Common myeloid progenitor, CD34-positive (primary cell): ENCODE data around the gene BHLHE41. TPM values are rescaled to one million over a fixed set of nuclear protein-coding genes. Genes with fewer than 3 reads are reported as not detected.

Experiments used
- CTCF ChIA-PET: fragments of 350-600 bp; sonication (Branson Sonifier 250); formaldehyde crosslinking; loops from one replicate; lab custom pipeline; 2021; ENCODE audit warnings: antibody characterized with exemption; lab: Charles Lee
- POLR2A ChIA-PET: fragments of 350-600 bp; sonication (Branson Sonifier 250); formaldehyde crosslinking; loops from one replicate; lab custom pipeline; 2021; ENCODE audit warnings: antibody characterized with exemption; lab: Charles Lee
- DNase-seq, 3 donors: peaks; one replicate each; pipeline versions ENCODE4 v3.0.0 to v3.0.0-alpha.2; 2013
- H3K27ac ChIP-seq, 2 experiments: 1 replicate in 1 of 2; 2 replicates in 1 of 2; pipeline ENCODE4 v1.7.0; 2013; ENCODE audit warnings: inconsistent platforms in 2 of 2, low read length in 2 of 2, mild to moderate bottlenecking in 2 of 2, low read depth in 1 of 2, moderate library complexity in 1 of 2; ENCODE audit not compliant: severe bottlenecking in 2 of 2, insufficient read depth in 1 of 2, poor library complexity in 1 of 2
- H3K27me3 ChIP-seq, 5 experiments: replicated peaks in 2 of 5; 1 replicate in 3 of 5; 2 replicates in 2 of 5; pipeline versions ENCODE4 v1.6.1 to v1.7.0; 2013; ENCODE audit warnings: low read length in 4 of 5, mild to moderate bottlenecking in 2 of 5, moderate library complexity in 2 of 5, inconsistent platforms in 1 of 5; ENCODE audit not compliant: insufficient read depth in 5 of 5, control insufficient read depth in 4 of 5
- H3K36me3 ChIP-seq, 4 experiments: 1 replicate in 2 of 4; 2 replicates in 2 of 4; pipeline versions ENCODE4 v1.6.1 to v1.7.0; 2013; ENCODE audit warnings: low read length in 3 of 4, control low read depth in 1 of 4, mild to moderate bottlenecking in 1 of 4; ENCODE audit not compliant: control insufficient read depth in 4 of 4, insufficient read depth in 4 of 4
- H3K4me1 ChIP-seq, 4 experiments: 1 replicate in 3 of 4; 2 replicates in 1 of 4; pipeline versions ENCODE4 v1.6.1 to v1.7.1; 2013; ENCODE audit warnings: low read length in 3 of 4, mild to moderate bottlenecking in 3 of 4, control low read depth in 1 of 4, inconsistent platforms in 1 of 4, moderate library complexity in 1 of 4; ENCODE audit not compliant: control insufficient read depth in 4 of 4, insufficient read depth in 4 of 4; ENCODE audit errors: control extremely low read depth in 1 of 4
- H3K4me3 ChIP-seq, 7 experiments: 1 replicate in 4 of 7; 2 replicates in 3 of 7; pipeline versions ENCODE4 v1.5.1 to v1.7.0; 2013; ENCODE audit warnings: mild to moderate bottlenecking in 7 of 7, low read length in 6 of 7, moderate library complexity in 6 of 7, inconsistent platforms in 2 of 7, low read depth in 2 of 7, control low read depth in 1 of 7; ENCODE audit not compliant: insufficient read depth in 4 of 7, control insufficient read depth in 1 of 7; ENCODE audit errors: extremely low read depth in 1 of 7
- H3K9me3 ChIP-seq, 5 experiments: 1 replicate in 4 of 5; 2 replicates in 1 of 5; pipeline versions ENCODE4 v1.6.1 to v1.7.1; 2013; ENCODE audit warnings: low read length in 4 of 5, mild to moderate bottlenecking in 2 of 5, inconsistent platforms in 1 of 5, low read depth in 1 of 5, moderate library complexity in 1 of 5; ENCODE audit not compliant: control insufficient read depth in 4 of 5, insufficient read depth in 2 of 5; ENCODE audit errors: control extremely low read depth in 1 of 5
- WGBS: methylation state at CpG from one replicate; pipeline ENCODE4 v1.1.5; 2013; ENCODE audit not compliant: insufficient coverage; 5-methylcytosine and 5-hydroxymethylcytosine counted together
- polyA plus RNA-seq: library from polyadenylated mRNA; unstranded; fragments of 120-200 nt; gene quantifications from one replicate; pipeline ENCODE4 v1.2.1, GENCODE V29; 2013

BHLHE41 gene
- 0.84 TPM for polyA plus RNA-seq

- H3K36me3 ChIP-seq, result no peaks in the 10 kb centered on the region
- CTCF ChIA-PET, result interaction anchor here (0.7 to 1.7 kb wide), 5 partner anchors 9 to 490 kb away, joined by 3 to 7 read pairs (median 4); no protein-coding TSS in a partner anchor
- no peaks in the 10 kb centered on the region for H3K9me3 ChIP-seq
- no peak within 1 kb of the TSS for H3K27ac ChIP-seq
- 0% methylated on average over 16 of the region's 54 CpGs for WGBS
- H3K27me3 ChIP-seq, result peaks cover 19 to 74% (median 27%) of the 10 kb centered on the region in 5 experiments
- POLR2A ChIA-PET, result no interaction called here
- H3K4me1 ChIP-seq, result peaks cover 8 to 45% (median 42%) of the 10 kb centered on the region in 4 experiments
- peak within 1 kb of the TSS; percentile 37 to 81 (median 73) for H3K4me3 ChIP-seq
- peak in 2 of 3 donors; percentile 70 to 78 for DNase-seq
Observed at GRCh38 chr12:26124446-26125399, at the start of gene BHLHE41. TSS of gene BHLHE41 (minus strand) at chr12:26125037. CDS start at chr12:26124779, 258 bp downstream.

GRCh38 chr12:26172946-26173552, 48.2 kb upstream of the BHLHE41 start:
- Histone ChIP-seq H3K27ac (no peak overlapping the region), H3K9me3 (no peaks in the 10 kb centered on the region), H3K27me3 (no peaks in the 10 kb centered on the region), H3K36me3 (no peaks in the 10 kb centered on the region), H3K4me1 (no peaks in the 10 kb centered on the region), H3K4me3 (no peak overlapping the region)
- DNase-seq, result no peak
- CTCF ChIA-PET, result no interaction called here
- 85% methylated on average over 2 of the region's 4 CpGs for WGBS
- POLR2A ChIA-PET, result no interaction called here

GRCh38 chr12:26172539-26172938, 47.7 kb upstream of the BHLHE41 start:
- CTCF ChIA-PET, result no interaction called here
- Histone ChIP-seq H3K9me3 (no peaks in the 10 kb centered on the region), H3K4me3 (no peak overlapping the region), H3K27ac (no peak overlapping the region), H3K4me1 (no peaks in the 10 kb centered on the region), H3K36me3 (no peaks in the 10 kb centered on the region), H3K27me3 (no peaks in the 10 kb centered on the region)
- POLR2A ChIA-PET, result no interaction called here
- 100% methylated on average over 5 of the region's 7 CpGs for WGBS
- DNase-seq, result no peak

GRCh38 chr12:26172013-26172412, 47.2 kb upstream of the BHLHE41 start:
- no peak for DNase-seq
- ChIA-PET POLR2A (no interaction called here), CTCF (no interaction called here)
- Histone ChIP-seq H3K27me3 (no peaks in the 10 kb centered on the region), H3K27ac (no peak overlapping the region), H3K4me1 (no peaks in the 10 kb centered on the region), H3K36me3 (no peaks in the 10 kb centered on the region), H3K4me3 (no peak overlapping the region), H3K9me3 (no peaks in the 10 kb centered on the region)
- 100% methylated on average over 2 of the region's 4 CpGs for WGBS

- no peak overlapping the region for H3K27ac ChIP-seq
- DNase-seq, result no peak
- H3K4me1 ChIP-seq, result no peaks in the 10 kb centered on the region
- H3K27me3 ChIP-seq, result no peaks in the 10 kb centered on the region
- H3K9me3 ChIP-seq, result no peaks in the 10 kb centered on the region
- H3K4me3 ChIP-seq, result no peak overlapping the region
- H3K36me3 ChIP-seq, result no peaks in the 10 kb centered on the region
- no CpG with 5 or more reads among the region's 3 CpGs for WGBS
- ChIA-PET CTCF (no interaction called here), POLR2A (no interaction called here)
Observed at GRCh38 chr12:26164118-26164517, 39.3 kb upstream of the BHLHE41 start.

GRCh38 chr12:26162905-26163304, 38.1 kb upstream of the BHLHE41 start:
- H3K4me1 ChIP-seq, result no peaks in the 10 kb centered on the region
- CTCF ChIA-PET, result interaction anchor here (0.9 kb wide), 1 partner anchor 13 kb away, joined by 3 read pairs; no protein-coding TSS in a partner anchor
- no peak overlapping the region for H3K27ac ChIP-seq
- H3K36me3 ChIP-seq, result no peaks in the 10 kb centered on the region
- H3K4me3 ChIP-seq, result no peak overlapping the region
- H3K27me3 ChIP-seq, result no peaks in the 10 kb centered on the region
- no peaks in the 10 kb centered on the region for H3K9me3 ChIP-seq
- 93% methylated on average over 3 of the region's 4 CpGs for WGBS
- DNase-seq, result no peak
- POLR2A ChIA-PET, result interaction anchor here (0.6 kb wide), 1 partner anchor 138 kb away, joined by 3 read pairs; no protein-coding TSS in a partner anchor

- H3K4me3 ChIP-seq, result no peak overlapping the region
- no peaks in the 10 kb centered on the region for H3K36me3 ChIP-seq
- CTCF ChIA-PET, result interaction anchor here (0.6 to 0.9 kb wide), 2 partner anchors 13 to 346 kb away, joined by 3 read pairs; no protein-coding TSS in a partner anchor
- DNase-seq, result no peak
- H3K4me1 ChIP-seq, result no peaks in the 10 kb centered on the region
- POLR2A ChIA-PET, result no interaction called here
- H3K9me3 ChIP-seq, result no peaks in the 10 kb centered on the region
- no peaks in the 10 kb centered on the region for H3K27me3 ChIP-seq
- no peak overlapping the region for H3K27ac ChIP-seq
- no CpG with 5 or more reads among the region's 1 CpG for WGBS
Observed at GRCh38 chr12:26162174-26162573, 37.3 kb upstream of the BHLHE41 start.
